OCI-LY1 (cell line): ENCODE data around the gene ARFGAP1.

Experiments
- CTCF ChIP-seq: fragments of 200-600 bp; sonication (generic), shearing (Covaris generic); IDR thresholded peaks from 2 replicates; pipeline ENCODE4 v1.5.1; 2017; ENCODE audit warnings: mild to moderate bottlenecking, antibody characterized with exemption, low read length, moderate library complexity, mixed read lengths
- EZH2 ChIP-seq: fragments of 200-600 bp; sonication (generic), shearing (Covaris generic); IDR thresholded peaks from 2 replicates; pipeline ENCODE4 v1.8.0; 2017; ENCODE audit warnings: borderline replicate concordance, mixed run types, mild to moderate bottlenecking, antibody characterized with exemption, low read length, moderate library complexity, mixed read lengths

- no peak for TF ChIP-seq CTCF
- no peak for TF ChIP-seq EZH2
Observed at GRCh38 chr20:63317061-63317460, 44.4 kb downstream of the ARFGAP1 start.
